Effector memory CD4-positive, alpha-beta T cell (primary cell): ENCODE data around the gene ZNF423.

Experiments
- DNase-seq, 3 donors: peaks; one replicate each; pipeline ENCODE4 v3.0.0-alpha.2; 2020
- H3K27ac ChIP-seq: 2 replicates; pipeline ENCODE4 v1.7.0; 2013; ENCODE audit warnings: mild to moderate bottlenecking, low read length, moderate library complexity; ENCODE audit not compliant: insufficient read depth, poor library complexity, severe bottlenecking
- H3K27me3 ChIP-seq: replicated peaks from 2 replicates; pipeline ENCODE4 v1.7.0; 2013; ENCODE audit warnings: mild to moderate bottlenecking, low read length; ENCODE audit not compliant: insufficient read depth, control insufficient read depth, poor library complexity, severe bottlenecking
- H3K36me3 ChIP-seq: 2 replicates; pipeline ENCODE4 v1.7.0; 2013; ENCODE audit warnings: mild to moderate bottlenecking, low read length, moderate library complexity; ENCODE audit not compliant: control insufficient read depth, insufficient read depth
- H3K4me1 ChIP-seq: 2 replicates; pipeline ENCODE4 v1.7.0; 2013; ENCODE audit warnings: low read length, mild to moderate bottlenecking; ENCODE audit not compliant: control insufficient read depth, insufficient read depth, poor library complexity, severe bottlenecking
- H3K4me3 ChIP-seq: 2 replicates; pipeline ENCODE4 v1.7.0; 2013; ENCODE audit warnings: low read length, low read depth, mild to moderate bottlenecking; ENCODE audit not compliant: insufficient read depth, poor library complexity, severe bottlenecking
- H3K9me3 ChIP-seq: 2 replicates; pipeline ENCODE4 v1.7.0; 2013; ENCODE audit warnings: mild to moderate bottlenecking, low read length, moderate library complexity; ENCODE audit not compliant: control insufficient read depth

The ZNF423 gene

DNA sequence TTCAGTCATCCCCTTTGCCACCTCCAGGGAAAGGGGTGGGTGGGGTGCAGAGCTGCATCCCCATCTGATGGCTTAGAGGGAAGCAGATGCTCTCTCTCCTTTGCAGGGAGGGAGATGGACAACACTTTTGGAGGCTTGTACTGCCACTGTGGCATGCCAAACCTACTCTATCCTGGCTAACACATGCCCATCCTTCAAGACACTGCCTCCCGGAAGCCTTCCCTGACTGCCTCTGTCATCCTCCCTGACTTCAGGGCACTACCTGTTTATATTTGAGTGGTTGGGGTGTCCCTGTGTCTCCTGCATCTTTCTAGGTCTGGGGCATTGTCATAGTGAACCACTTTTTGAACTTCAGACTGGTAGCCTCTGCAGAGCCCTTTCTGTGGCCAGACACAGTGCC is 202.3 kb downstream of the ZNF423 start:
- Histone ChIP-seq H3K27me3 (no peaks in the 10 kb centered on the region), H3K4me3 (no peak overlapping the region), H3K9me3 (no peaks in the 10 kb centered on the region), H3K27ac (no peak overlapping the region), H3K4me1 (no peaks in the 10 kb centered on the region), H3K36me3 (no peaks in the 10 kb centered on the region)
- no peak for DNase-seq

GRCh38 chr16:49653173-49653570 is 202.7 kb downstream of the ZNF423 start:
- H3K9me3 ChIP-seq: no peaks in the 10 kb centered on the region
- no peak for DNase-seq
- H3K4me1 ChIP-seq: no peaks in the 10 kb centered on the region
- no peak overlapping the region for H3K27ac ChIP-seq
- H3K36me3 ChIP-seq: no peaks in the 10 kb centered on the region
- no peaks in the 10 kb centered on the region for H3K27me3 ChIP-seq
- no peak overlapping the region for H3K4me3 ChIP-seq

GRCh38 chr16:49652456-49653172 is 203.3 kb downstream of the ZNF423 start:
- H3K4me1 ChIP-seq: no peaks in the 10 kb centered on the region
- H3K27ac ChIP-seq: no peak overlapping the region
- H3K4me3 ChIP-seq: no peak overlapping the region
- peaks cover 4% of the 10 kb centered on the region for H3K9me3 ChIP-seq
- H3K27me3 ChIP-seq: no peaks in the 10 kb centered on the region
- DNase-seq: no peak
- H3K36me3 ChIP-seq: no peaks in the 10 kb centered on the region

GRCh38 chr16:49651996-49652395 is 203.9 kb downstream of the ZNF423 start:
- H3K27me3 ChIP-seq: no peaks in the 10 kb centered on the region
- no peaks in the 10 kb centered on the region for H3K36me3 ChIP-seq
- H3K4me3 ChIP-seq: no peak overlapping the region
- H3K27ac ChIP-seq: no peak overlapping the region
- H3K4me1 ChIP-seq: no peaks in the 10 kb centered on the region
- DNase-seq: no peak
- peaks cover 9% of the 10 kb centered on the region for H3K9me3 ChIP-seq

- H3K4me1 ChIP-seq: no peaks in the 10 kb centered on the region
- H3K27me3 ChIP-seq: no peaks in the 10 kb centered on the region
- no peaks in the 10 kb centered on the region for H3K36me3 ChIP-seq
- H3K9me3 ChIP-seq: peaks cover 13% of the 10 kb centered on the region
- no peak for DNase-seq
- H3K4me3 ChIP-seq: no peak overlapping the region
- no peak overlapping the region for H3K27ac ChIP-seq
These were observed 204.7 kb downstream of the ZNF423 start for GRCh38 chr16:49651226-49651625.

DNA sequence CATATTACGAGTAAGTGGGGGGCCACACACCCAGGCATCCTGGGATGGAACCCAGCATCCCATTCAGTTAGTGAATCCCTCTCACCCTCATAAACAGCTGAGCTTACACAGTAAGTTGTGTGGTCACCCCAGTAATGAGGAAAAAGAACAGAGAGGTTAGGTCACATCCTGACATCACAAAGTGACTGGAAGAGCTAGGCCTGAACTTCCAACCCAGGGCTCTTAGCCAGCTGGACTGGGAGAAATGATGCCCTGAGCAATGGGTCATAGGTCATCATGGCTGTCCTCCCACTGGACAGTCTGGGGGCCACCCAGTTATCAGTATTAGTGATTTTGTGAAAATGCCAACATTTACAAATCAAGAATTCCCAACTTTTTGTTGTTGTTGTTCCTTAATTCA is 205.3 kb downstream of the ZNF423 start:
- Histone ChIP-seq H3K9me3 (peaks cover 13% of the 10 kb centered on the region), H3K4me1 (no peaks in the 10 kb centered on the region), H3K27ac (no peak overlapping the region), H3K27me3 (no peaks in the 10 kb centered on the region), H3K4me3 (no peak overlapping the region), H3K36me3 (no peaks in the 10 kb centered on the region)
- DNase-seq: no peak

GRCh38 chr16:49649013-49649765 is 206.7 kb downstream of the ZNF423 start:
- H3K27ac ChIP-seq: no peak overlapping the region
- no peaks in the 10 kb centered on the region for H3K4me1 ChIP-seq
- no peaks in the 10 kb centered on the region for H3K27me3 ChIP-seq
- no peak overlapping the region for H3K4me3 ChIP-seq
- DNase-seq: no peak
- H3K9me3 ChIP-seq: peaks cover 13% of the 10 kb centered on the region
- no peaks in the 10 kb centered on the region for H3K36me3 ChIP-seq

- no peak for DNase-seq
- H3K27me3 ChIP-seq: no peaks in the 10 kb centered on the region
- no peaks in the 10 kb centered on the region for H3K36me3 ChIP-seq
- H3K4me1 ChIP-seq: no peaks in the 10 kb centered on the region
- no peak overlapping the region for H3K27ac ChIP-seq
- no peak overlapping the region for H3K4me3 ChIP-seq
- peaks cover 13% of the 10 kb centered on the region for H3K9me3 ChIP-seq
These were observed 208.2 kb downstream of the ZNF423 start for GRCh38 chr16:49647673-49648072.

- no peak for DNase-seq
- H3K9me3 ChIP-seq: peaks cover 13% of the 10 kb centered on the region
These were observed 210.6 kb downstream of the ZNF423 start for GRCh38 chr16:49645263-49645662.

DNA sequence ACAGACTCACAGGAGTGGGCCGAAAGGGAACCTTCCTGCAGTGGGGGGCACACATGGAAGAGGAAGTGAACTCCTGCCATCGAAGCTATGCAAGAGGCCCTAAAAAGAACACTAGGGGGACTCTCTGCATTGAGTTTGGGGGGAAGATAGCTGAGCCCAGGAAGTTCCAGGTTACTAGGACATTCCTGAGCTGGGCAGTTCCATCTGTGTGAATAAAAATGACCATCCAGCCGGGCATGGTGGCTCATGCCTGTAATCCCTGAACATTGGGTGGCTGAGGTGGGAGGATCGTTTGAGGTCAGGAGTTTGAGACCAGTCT is 211.8 kb downstream of the ZNF423 start:
- no peak for DNase-seq
- Histone ChIP-seq H3K27ac (no peak overlapping the region), H3K4me3 (no peak overlapping the region), H3K4me1 (no peaks in the 10 kb centered on the region), H3K36me3 (no peaks in the 10 kb centered on the region), H3K27me3 (no peaks in the 10 kb centered on the region), H3K9me3 (peaks cover 13% of the 10 kb centered on the region)

More at GRCh38 chr16:49645263-49645662, 210.6 kb downstream of the ZNF423 start:
- Histone ChIP-seq H3K4me1 (no peaks in the 10 kb centered on the region), H3K4me3 (no peak overlapping the region), H3K27me3 (no peaks in the 10 kb centered on the region), H3K27ac (no peak overlapping the region), H3K36me3 (no peaks in the 10 kb centered on the region)
